Measurements from ENCODE around the gene EIF4EBP2. TPM values are rescaled to one million over a fixed set of nuclear protein-coding genes. Genes with fewer than 3 reads are reported as not detected.

Gene EIF4EBP2
- polyA plus RNA-seq, 1 experiment: 13.4 TPM

DNA sequence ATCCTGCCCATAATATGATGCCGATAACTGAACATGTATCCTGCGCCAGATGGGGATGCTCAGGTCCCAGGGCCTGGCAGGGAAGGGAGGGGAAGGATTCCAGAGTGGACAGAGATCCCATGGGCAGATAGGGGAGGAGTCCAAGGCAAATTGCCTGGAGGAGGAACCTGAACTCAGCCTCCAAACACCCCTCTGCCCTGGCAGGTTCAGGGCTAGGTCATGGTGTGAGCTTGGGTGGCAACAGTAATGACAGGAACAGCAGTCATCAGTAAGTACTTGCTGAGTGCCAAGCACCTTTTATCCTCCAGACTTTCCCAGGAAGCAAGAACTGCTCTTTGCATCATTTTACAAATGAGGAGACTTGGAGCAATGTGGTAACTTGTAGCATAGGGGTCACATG, 70.8 kb downstream of the EIF4EBP2 start:
- CTCF ChIA-PET: no interaction called here
- DNase-seq (ENCODE audit: low read depth): no peak
- POLR2A ChIA-PET: no interaction called here
- Histone ChIP-seq H3K27me3 (ENCODE audit: control insufficient read depth, insufficient read depth, low read length) (peaks cover 33% of the 10 kb centered on the region), H3K4me3 (ENCODE audit: low read depth, low read length) (no peak overlapping the region), H3K36me3 (ENCODE audit: control insufficient read depth, insufficient read depth, low read length) (no peaks in the 10 kb centered on the region)
- TF ChIP-seq, protein P1, sequence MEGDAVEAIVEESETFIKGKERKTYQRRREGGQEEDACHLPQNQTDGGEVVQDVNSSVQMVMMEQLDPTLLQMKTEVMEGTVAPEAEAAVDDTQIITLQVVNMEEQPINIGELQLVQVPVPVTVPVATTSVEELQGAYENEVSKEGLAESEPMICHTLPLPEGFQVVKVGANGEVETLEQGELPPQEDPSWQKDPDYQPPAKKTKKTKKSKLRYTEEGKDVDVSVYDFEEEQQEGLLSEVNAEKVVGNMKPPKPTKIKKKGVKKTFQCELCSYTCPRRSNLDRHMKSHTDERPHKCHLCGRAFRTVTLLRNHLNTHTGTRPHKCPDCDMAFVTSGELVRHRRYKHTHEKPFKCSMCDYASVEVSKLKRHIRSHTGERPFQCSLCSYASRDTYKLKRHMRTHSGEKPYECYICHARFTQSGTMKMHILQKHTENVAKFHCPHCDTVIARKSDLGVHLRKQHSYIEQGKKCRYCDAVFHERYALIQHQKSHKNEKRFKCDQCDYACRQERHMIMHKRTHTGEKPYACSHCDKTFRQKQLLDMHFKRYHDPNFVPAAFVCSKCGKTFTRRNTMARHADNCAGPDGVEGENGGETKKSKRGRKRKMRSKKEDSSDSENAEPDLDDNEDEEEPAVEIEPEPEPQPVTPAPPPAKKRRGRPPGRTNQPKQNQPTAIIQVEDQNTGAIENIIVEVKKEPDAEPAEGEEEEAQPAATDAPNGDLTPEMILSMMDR (IDR thresholded peaks at IDR 0.05; ENCODE audit: insufficient read depth, low read depth, low read length): no peak

DNA sequence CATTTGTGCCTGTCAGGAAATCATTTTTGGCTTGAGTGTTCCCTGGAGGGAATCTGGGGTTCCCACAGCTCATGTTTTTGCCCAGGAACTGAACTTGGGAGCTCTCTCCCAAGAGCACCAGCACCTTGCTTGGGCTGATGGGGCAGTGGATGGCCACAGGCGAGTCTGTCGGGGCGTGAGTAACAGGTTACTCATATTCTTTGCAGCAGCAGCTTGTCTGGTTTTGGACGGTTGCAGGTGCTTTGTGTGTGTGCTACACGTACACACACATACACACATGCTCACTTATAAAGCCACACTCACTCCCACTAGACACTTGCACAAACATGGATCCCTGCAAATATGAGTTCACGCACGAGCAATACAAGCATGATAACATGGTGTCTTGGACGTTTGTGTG, 71.7 kb downstream of the EIF4EBP2 start:
- DNase-seq (ENCODE audit: low read depth): no peak

DNA sequence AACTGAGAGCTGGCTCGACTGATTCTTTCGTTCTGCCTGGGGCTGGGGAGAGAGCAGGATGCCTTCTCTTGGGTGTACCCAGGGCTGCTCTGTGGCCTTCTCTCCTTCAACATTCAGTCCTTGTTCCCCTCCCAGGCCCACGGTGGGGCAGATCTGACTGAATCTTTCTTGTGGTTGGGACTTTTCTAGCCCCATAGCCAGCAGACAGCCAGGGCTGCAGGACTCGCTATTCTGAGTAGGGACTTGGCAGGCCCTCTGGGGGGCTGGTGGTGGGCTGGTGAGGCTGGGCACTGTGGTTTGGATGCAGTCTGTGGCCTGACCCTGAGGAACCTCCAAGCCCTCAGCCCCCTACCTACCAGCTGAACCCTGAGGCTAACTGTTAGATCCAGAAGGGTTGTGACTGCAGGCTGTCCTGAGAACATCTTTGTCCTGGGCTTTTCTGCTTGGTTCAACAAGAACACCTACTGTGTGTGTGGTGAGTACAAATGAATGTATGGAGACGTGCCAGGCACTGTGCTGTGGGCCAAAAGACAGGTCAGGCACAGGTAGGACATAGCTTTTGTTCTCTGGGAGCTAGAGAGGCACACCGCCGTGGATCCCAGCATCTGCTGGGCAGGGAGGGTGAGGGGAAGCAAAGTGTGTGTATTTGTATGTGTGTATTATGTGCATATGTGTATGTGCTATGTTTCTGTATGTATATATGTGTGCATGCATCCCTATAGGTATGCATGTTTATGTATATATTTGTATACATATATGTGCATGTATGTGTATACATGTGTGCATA, 72.5 kb downstream of the EIF4EBP2 start:
- POLR2A ChIA-PET: no interaction called here
- CTCF ChIA-PET: interaction anchor here (0.7 to 2.6 kb wide), 4 partner anchors 15 to 21 kb away, joined by 4 to 11 read pairs (median 9); no protein-coding TSS in a partner anchor
- Histone ChIP-seq H3K27me3 (ENCODE audit: control insufficient read depth, insufficient read depth, low read length) (peaks cover 43% of the 10 kb centered on the region), H3K36me3 (ENCODE audit: control insufficient read depth, insufficient read depth, low read length) (no peaks in the 10 kb centered on the region), H3K4me3 (ENCODE audit: low read depth, low read length) (no peak overlapping the region)
- TF ChIP-seq, protein P1 (IDR thresholded peaks at IDR 0.05; ENCODE audit: insufficient read depth, low read depth, low read length): no peak
- no peak for DNase-seq (ENCODE audit: low read depth)

More for the DNA sequence above, 71.7 kb downstream of the EIF4EBP2 start:
- peaks cover 38% of the 10 kb centered on the region for H3K27me3 ChIP-seq (ENCODE audit: control insufficient read depth, insufficient read depth, low read length)
- H3K4me3 ChIP-seq (ENCODE audit: low read depth, low read length): no peak overlapping the region
- TF ChIP-seq, protein P1 (IDR thresholded peaks at IDR 0.05; ENCODE audit: insufficient read depth, low read depth, low read length): no peak
- no peaks in the 10 kb centered on the region for H3K36me3 ChIP-seq (ENCODE audit: control insufficient read depth, insufficient read depth, low read length)
- POLR2A ChIA-PET: no interaction called here
- CTCF ChIA-PET: interaction anchor here (1.3 kb wide), 1 partner anchor 14 kb away, joined by 10 read pairs; no protein-coding TSS in a partner anchor

DNA sequence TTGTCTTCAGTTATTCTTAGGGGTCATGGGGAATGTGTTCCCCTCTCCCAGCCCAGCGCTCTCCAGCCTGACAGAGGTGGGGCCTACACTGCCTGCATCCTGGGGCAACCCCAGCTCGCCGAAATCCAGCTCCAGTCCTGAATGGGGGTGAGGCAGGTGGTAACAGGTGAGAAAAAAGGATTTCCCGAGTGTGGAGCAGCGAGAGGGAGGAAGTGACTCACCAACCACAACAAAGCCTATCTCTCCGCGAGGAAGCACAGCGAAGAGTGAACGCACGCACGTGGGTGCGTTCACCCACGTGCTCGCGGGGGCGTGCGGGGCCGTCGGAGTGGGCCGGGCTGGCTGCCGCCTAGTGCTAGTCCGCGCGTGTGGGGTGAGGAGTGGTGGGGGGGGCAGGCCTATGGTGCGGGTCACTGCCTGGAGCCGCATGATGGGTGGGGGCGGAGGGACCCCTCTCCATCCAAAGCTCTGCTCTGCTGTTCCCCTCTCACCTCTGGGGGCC, 73.8 kb downstream of the EIF4EBP2 start:
- TF ChIP-seq, protein P1 (IDR thresholded peaks at IDR 0.05; ENCODE audit: insufficient read depth, low read depth, low read length): no peak
- Histone ChIP-seq H3K4me3 (ENCODE audit: low read depth, low read length) (no peak overlapping the region), H3K36me3 (ENCODE audit: control insufficient read depth, insufficient read depth, low read length) (no peaks in the 10 kb centered on the region), H3K27me3 (ENCODE audit: control insufficient read depth, insufficient read depth, low read length) (peaks cover 47% of the 10 kb centered on the region)
- DNase-seq (ENCODE audit: low read depth): no peak
- POLR2A ChIA-PET: no interaction called here
- CTCF ChIA-PET: interaction anchor here (0.9 to 2.6 kb wide), 3 partner anchors 17 to 73 kb away, joined by 3 to 11 read pairs (median 8); no protein-coding TSS in a partner anchor

Other genes with a start within 250 kb of the EIF4EBP2 start
- gene SAR1A, start 233.6 kb upstream of the EIF4EBP2 start, polyA plus RNA-seq (2011; rRNA removed): 55.0 and 128 TPM in 2 replicates
- gene PPA1, start 170.7 kb upstream of the EIF4EBP2 start, polyA plus RNA-seq (2011; rRNA removed): 49.8 and 110 TPM in 2 replicates
- gene NPFFR1, start 120.1 kb upstream of the EIF4EBP2 start, polyA plus RNA-seq (2011; rRNA removed): not detected in 2 replicates
- gene LRRC20, start 21.5 kb upstream of the EIF4EBP2 start, polyA plus RNA-seq (2011; rRNA removed): 2.9 and 6.7 TPM in 2 replicates
- not detected in 2 replicates for gene NODAL, start 37.5 kb downstream of the EIF4EBP2 start, polyA plus RNA-seq (2011; rRNA removed)
- gene PALD1, start 74.6 kb downstream of the EIF4EBP2 start, polyA plus RNA-seq (2011; rRNA removed): 0.01 and 0.10 TPM in 2 replicates
- gene PRF1, start 198.6 kb downstream of the EIF4EBP2 start, polyA plus RNA-seq (2011; rRNA removed): not detected in 2 replicates

Measured in BJ (cell line).